HL-60/S4 treated with phorbol 12-myristate 13-acetate at 8.2 ng/mL for 4 days and 3 days (cell line): Measurements from ENCODE around the gene NBEA.
"Not testable (repeated sequence)": the region's sequence is repeated elsewhere in the genome, so short reads cannot be mapped to it uniquely, and the experiment has no call there.

Source experiments
- in situ Hi-C: fragments of 300-500 bp; cut with MboI; formaldehyde crosslinking; loops from 2 replicates; pipeline ENCODE4 v1.15.0; 2022; ENCODE audit warnings: low sequenced_read_pairs

NBEA gene

GRCh38 chr13:35630551-35631275 is 688.6 kb downstream of the NBEA start:
- in situ Hi-C loops, result no loop called here

GRCh38 chr13:35631666-35632065 is 689.6 kb downstream of the NBEA start:
- in situ Hi-C loops, result no loop called here

GRCh38 chr13:35643625-35644024 is 701.6 kb downstream of the NBEA start:
- in situ Hi-C loops, result no loop called here

- in situ Hi-C loops, result no loop called here
These were observed 704.1 kb downstream of the NBEA start for GRCh38 chr13:35646056-35646774.

- in situ Hi-C loops, result no loop called here
These were observed 706.1 kb downstream of the NBEA start for GRCh38 chr13:35648201-35648600.

GRCh38 chr13:35649162-35649561 is 707.1 kb downstream of the NBEA start:
- in situ Hi-C loops, result no loop called here

- in situ Hi-C loops, result no loop called here
These were observed 717.7 kb downstream of the NBEA start for GRCh38 chr13:35659796-35660195.

GRCh38 chr13:35664747-35665146 is 722.7 kb downstream of the NBEA start:
- in situ Hi-C loops, result no loop called here

- in situ Hi-C loops, result no loop called here
These were observed 727.3 kb downstream of the NBEA start for GRCh38 chr13:35669321-35669720.

- in situ Hi-C loops, result no loop called here
These were observed 730.5 kb downstream of the NBEA start for GRCh38 chr13:35672611-35673010.

GRCh38 chr13:35675651-35676050 is 733.6 kb downstream of the NBEA start:
- in situ Hi-C loops, result no loop called here

GRCh38 chr13:35677863-35678262 is 735.8 kb downstream of the NBEA start:
- in situ Hi-C loops, result not testable (repeated sequence)

- in situ Hi-C loops, result no loop called here
These were observed 739.6 kb downstream of the NBEA start for GRCh38 chr13:35681685-35682084.

- in situ Hi-C loops, result no loop called here
These were observed 742.4 kb downstream of the NBEA start for GRCh38 chr13:35684432-35684831.

- in situ Hi-C loops, result no loop called here
These were observed 745.3 kb downstream of the NBEA start for GRCh38 chr13:35687336-35687735.

- in situ Hi-C loops, result no loop called here
These were observed 748.6 kb downstream of the NBEA start for GRCh38 chr13:35690581-35691207.

GRCh38 chr13:35693134-35693784 is 751.2 kb downstream of the NBEA start:
- in situ Hi-C loops, result no loop called here

GRCh38 chr13:35694031-35694430 is 752.0 kb downstream of the NBEA start:
- in situ Hi-C loops, result no loop called here

GRCh38 chr13:35694549-35695447 is 752.7 kb downstream of the NBEA start:
- in situ Hi-C loops, result no loop called here

GRCh38 chr13:35695448-35695770 is 753.3 kb downstream of the NBEA start:
- in situ Hi-C loops, result no loop called here
